ENCODE data around the gene FAM200B. TPM values are rescaled to one million over a fixed set of nuclear protein-coding genes. Genes with fewer than 3 reads are reported as not detected.
A peak's percentile ranks its signal among the peaks of the same experiment; 100 is the strongest.

The FAM200B gene
- total and polyA plus RNA-seq, 2 experiments from 2014 or later, result 38.2 to 65.9 TPM

- H3K4me3 ChIP-seq, result no peak overlapping the region
- peaks cover 5% of the 10 kb centered on the region for H3K27me3 ChIP-seq
- no peaks in the 10 kb centered on the region for H3K36me3 ChIP-seq
- H3K27ac ChIP-seq, result no peak overlapping the region
- peaks cover 17% of the 10 kb centered on the region for H3K4me1 ChIP-seq (ENCODE audit: low read depth)
- H3K9me3 ChIP-seq (ENCODE audit: low read depth), result no peaks in the 10 kb centered on the region
- DNase-seq (ENCODE audit: low read depth in 1 of 2, low spot score in 1 of 2), result peak in 1 of 2 donors; percentile 16
- no peak for TF ChIP-seq CTCF (IDR thresholded peaks at IDR 0.05; ENCODE audit: low read depth, low read length)
Measured at GRCh38 chr4:15707363-15707715, 25.7 kb downstream of the FAM200B start.

GRCh38 chr4:15711762-15712161 is 30.1 kb downstream of the FAM200B start:
- TF ChIP-seq CTCF (IDR thresholded peaks at IDR 0.05; ENCODE audit: low read depth, low read length), result no peak
- Histone ChIP-seq H3K27me3 (no peaks in the 10 kb centered on the region), H3K4me1 (ENCODE audit: low read depth) (peaks cover 4% of the 10 kb centered on the region), H3K4me3 (no peak overlapping the region), H3K36me3 (no peaks in the 10 kb centered on the region), H3K9me3 (ENCODE audit: low read depth) (no peaks in the 10 kb centered on the region), H3K27ac (no peak overlapping the region)
- DNase-seq (ENCODE audit: low read depth in 1 of 2, low spot score in 1 of 2), result no peak

- TF ChIP-seq CTCF (IDR thresholded peaks at IDR 0.05; ENCODE audit: low read depth, low read length), result no peak
- DNase-seq (ENCODE audit: low read depth in 1 of 2, low spot score in 1 of 2), result no peak
- Histone ChIP-seq H3K4me1 (ENCODE audit: low read depth) (no peaks in the 10 kb centered on the region), H3K4me3 (no peak overlapping the region), H3K9me3 (ENCODE audit: low read depth) (no peaks in the 10 kb centered on the region), H3K27ac (no peak overlapping the region), H3K27me3 (no peaks in the 10 kb centered on the region), H3K36me3 (no peaks in the 10 kb centered on the region)
Measured at GRCh38 chr4:15712214-15712613, 30.6 kb downstream of the FAM200B start.

GRCh38 chr4:15714141-15714540 is 32.5 kb downstream of the FAM200B start:
- H3K36me3 ChIP-seq, result no peaks in the 10 kb centered on the region
- H3K27ac ChIP-seq, result no peak overlapping the region
- H3K9me3 ChIP-seq (ENCODE audit: low read depth), result no peaks in the 10 kb centered on the region
- no peak for TF ChIP-seq CTCF (IDR thresholded peaks at IDR 0.05; ENCODE audit: low read depth, low read length)
- H3K27me3 ChIP-seq, result no peaks in the 10 kb centered on the region
- DNase-seq (ENCODE audit: low read depth in 1 of 2, low spot score in 1 of 2), result no peak
- H3K4me3 ChIP-seq, result no peak overlapping the region
- peaks cover 7% of the 10 kb centered on the region for H3K4me1 ChIP-seq (ENCODE audit: low read depth)

DNA sequence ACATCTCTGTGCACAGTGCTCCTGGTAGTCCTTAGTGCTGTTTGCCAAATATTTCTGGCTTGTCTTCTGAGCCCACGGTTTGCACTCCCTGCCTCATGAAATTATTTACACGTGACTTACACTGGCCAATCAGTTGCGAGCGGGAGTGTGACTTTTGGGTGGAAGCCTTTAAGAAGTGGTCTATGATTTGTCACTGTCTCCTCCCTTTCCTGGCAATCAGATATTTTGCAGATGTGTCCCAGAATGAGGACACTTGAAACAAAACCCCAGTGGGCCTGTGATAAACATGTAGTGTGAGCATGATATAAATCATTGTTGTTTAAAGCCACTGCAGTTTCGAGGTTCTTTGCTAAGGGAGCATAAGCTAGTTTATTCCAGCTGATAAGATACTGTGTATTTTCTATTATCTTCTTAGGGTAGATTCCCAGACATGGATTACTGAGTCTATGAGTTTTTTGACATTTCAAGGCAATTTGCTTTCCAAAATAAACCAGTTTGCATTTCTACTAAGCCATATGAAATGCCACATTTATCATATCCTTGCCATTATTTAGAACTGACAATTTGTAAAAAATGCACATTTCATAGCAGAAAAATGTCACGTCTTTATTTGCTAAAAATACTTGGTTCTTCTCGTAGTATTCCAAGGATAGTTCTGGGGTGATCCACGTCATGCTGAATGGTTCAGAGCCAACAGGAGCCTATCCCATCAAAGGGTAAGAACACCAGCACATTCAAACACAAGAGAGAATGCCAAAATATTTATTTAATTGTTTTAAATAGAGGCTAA is 33.2 kb downstream of the FAM200B start:
- DNase-seq (ENCODE audit: low read depth in 1 of 2, low spot score in 1 of 2), result peak in 1 of 2 donors; percentile 65
- H3K27me3 ChIP-seq, result no peaks in the 10 kb centered on the region
- no peaks in the 10 kb centered on the region for H3K36me3 ChIP-seq
- H3K4me1 ChIP-seq (ENCODE audit: low read depth), result peaks cover 7% of the 10 kb centered on the region
- no peaks in the 10 kb centered on the region for H3K9me3 ChIP-seq (ENCODE audit: low read depth)
- no peak overlapping the region for H3K27ac ChIP-seq
- no peak for TF ChIP-seq CTCF (IDR thresholded peaks at IDR 0.05; ENCODE audit: low read depth, low read length)
- H3K4me3 ChIP-seq, result no peak overlapping the region

All from cardiac muscle cell (in vitro differentiated cells and primary cell).